HG03442 (cell line): Measurements from ENCODE around the gene TMEM238L.
A peak's percentile ranks its signal among the peaks of the same experiment; 100 is the strongest.
"Not testable (repeated sequence)": the region's sequence is repeated elsewhere in the genome, so short reads cannot be mapped to it uniquely, and the experiment has no call there.

Experiments
- ATAC-seq: cut with Tn5 transposase; IDR thresholded peaks from one replicate; pipeline ENCODE4 v1.9.1; 2021; ENCODE audit warnings: mild to moderate bottlenecking, moderate library complexity; ENCODE audit not compliant: unreplicated experiment

TMEM238L gene

DNA sequence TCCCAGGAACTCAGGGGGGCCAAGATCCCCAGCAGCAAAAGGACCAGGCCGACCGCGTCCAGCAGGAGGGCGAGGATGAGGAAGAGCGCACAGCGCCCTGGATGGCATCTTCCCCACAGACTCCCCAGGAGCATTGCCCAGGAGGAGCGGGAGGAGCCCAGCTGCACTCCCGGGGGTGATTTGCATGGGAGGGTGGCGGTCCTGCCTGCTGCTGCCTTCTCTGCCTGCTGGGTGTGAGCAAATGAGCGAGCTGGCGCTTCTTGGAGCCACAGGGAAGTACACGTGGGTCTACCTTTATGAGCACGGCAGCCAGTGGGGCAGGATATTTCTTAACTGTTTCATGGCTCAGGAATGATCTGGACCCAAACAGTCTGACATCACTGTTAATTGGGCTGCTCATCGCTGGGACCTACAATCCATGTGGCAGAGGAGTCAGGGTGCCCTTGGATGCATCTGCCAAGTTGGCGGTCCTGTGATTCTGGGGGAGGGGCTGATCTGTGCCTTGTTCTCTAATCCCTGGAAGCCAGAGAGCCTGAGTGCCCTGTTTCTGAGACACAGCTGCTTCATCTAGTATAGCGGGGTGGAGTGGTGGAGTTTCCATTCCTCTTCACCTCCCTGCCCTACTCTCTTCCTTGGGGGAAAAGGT is at the start of gene TMEM238L:
Gene TMEM238L, minus strand, starts transcription at position 270 of the 646 bp plus-strand sequence. Its CDS starts 136 bp downstream, at position 134.
- no peak for ATAC-seq

DNA sequence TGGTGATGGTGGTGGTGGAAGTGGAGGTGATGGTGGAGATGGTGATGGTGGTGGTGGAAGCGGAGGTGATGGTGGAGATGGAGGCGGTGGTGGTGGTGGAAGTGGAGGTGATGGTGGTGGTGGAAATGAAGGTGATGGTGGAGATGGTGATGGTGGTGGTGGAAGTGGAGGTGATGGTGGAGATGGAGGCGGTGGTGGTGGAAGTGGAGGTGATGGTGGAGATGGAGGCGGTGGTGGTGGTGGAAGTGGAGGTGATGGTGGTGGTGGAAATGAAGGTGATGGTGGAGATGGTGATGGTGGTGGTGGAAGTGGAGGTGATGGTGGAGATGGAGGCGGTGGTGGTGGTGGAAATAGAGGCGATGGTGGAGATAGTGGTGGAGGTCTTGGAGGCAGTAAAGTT is 42.7 kb upstream of the TMEM238L start:
- not testable (repeated sequence) for ATAC-seq

DNA sequence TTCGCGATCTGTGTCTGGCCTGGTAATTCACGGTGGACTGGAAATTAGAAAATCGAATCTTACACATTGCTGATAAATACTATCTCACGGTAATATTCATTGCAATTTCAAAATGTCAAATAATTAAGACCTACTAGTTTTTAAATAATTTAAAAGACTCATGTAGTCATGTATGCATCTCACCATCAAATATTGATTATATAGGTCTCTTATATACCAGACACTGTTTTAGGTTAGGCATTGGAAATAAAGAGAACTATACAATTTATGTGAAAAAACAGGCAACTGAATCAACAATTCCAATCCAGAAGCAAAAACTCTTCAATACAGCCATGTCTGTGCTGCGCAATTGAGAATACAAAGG is 41.5 kb upstream of the TMEM238L start:
- ATAC-seq: no peak

- peak; percentile 91 for ATAC-seq
Measured at GRCh38 chr17:10844621-10845387, 40.9 kb upstream of the TMEM238L start.

GRCh38 chr17:10843811-10844210 is 39.9 kb upstream of the TMEM238L start:
- no peak for ATAC-seq

- ATAC-seq: no peak
Measured at GRCh38 chr17:10842658-10843057, 38.8 kb upstream of the TMEM238L start.

DNA sequence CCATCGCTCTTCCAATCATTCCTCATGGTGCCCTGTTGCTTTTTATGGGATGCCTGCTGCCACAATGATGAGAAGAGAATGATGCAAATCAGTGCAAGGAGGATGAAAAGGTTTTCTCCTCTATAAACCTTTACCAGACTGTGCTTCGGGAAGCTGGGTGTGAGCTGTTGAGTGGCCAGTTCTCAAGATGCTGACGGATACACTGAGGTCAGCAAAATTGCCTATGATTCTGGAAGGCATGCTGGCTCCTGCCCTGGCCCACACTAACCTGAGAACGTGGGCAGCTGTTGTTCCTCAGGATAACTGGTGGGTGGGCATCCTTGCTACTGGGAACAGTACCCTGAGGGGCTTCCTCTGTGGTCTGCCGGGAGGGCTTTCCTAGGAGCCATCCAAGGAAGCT is 34.8 kb upstream of the TMEM238L start:
- ATAC-seq: no peak

DNA sequence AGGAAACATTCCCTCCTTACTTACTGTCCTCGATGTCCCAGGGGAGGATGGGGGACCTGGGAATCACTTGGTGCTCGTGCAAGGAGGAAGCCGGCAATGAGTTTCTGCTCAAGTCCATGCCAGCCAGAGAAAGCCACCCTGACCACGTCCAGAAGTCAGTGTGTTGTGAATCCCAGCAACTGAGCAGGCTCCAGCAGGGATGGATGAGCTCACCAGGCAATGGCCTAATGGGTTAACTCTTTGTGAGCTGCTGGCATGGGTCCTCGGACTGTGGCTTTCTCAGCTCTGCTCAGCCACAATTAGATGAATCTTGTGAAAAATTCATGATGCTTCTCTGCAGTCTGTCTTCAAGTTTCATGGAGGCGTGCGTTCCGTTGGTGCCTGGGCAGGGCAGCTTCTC is 34.0 kb upstream of the TMEM238L start, which contains the start of gene PIRT:
Gene PIRT, minus strand, starts transcription at position 167 of the 400 bp plus-strand sequence. CDS start 12,442 bp downstream, outside the sequence.
- no peak for ATAC-seq

GRCh38 chr17:10836966-10837590 is 33.2 kb upstream of the TMEM238L start:
- ATAC-seq: no peak

DNA sequence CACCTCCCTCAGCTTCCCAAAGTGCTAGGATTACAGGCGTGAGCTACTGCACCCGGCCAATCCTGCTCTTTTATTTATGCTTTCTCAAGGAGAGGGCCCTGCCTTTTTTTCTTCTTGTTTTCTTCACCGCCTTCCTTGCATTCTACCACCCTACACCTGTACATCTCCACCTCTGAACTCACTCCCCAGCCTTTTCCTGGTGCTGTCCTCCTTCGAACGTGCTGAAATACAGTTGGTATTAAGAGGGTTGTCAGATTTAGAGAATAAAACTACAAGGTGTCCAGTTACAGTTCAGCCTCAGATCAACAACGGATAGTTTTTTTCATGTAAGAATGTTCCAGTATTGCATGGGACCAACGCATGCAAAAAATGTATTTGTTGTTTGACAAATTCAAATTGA is 32.2 kb upstream of the TMEM238L start:
- ATAC-seq: no peak

DNA sequence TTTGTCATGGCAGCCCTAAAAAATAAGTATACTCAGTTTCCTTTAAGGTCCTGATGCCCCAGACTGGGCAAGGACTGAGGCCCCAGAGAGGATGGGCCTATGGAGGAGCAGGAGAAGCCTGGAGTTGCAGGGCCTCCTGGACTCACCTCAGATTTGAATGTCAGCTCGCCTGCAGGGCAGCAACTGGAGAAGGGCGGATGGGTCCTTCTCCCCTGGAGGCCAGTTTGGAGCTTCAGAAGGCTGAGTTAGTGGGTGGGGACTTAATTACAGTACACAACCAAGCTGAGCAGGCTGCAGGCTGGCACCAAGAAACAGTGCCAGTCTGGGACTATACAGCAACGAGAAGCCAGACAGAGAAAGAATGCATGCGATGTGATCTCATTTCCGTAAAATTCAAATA is 27.8 kb upstream of the TMEM238L start:
- ATAC-seq: no peak

DNA sequence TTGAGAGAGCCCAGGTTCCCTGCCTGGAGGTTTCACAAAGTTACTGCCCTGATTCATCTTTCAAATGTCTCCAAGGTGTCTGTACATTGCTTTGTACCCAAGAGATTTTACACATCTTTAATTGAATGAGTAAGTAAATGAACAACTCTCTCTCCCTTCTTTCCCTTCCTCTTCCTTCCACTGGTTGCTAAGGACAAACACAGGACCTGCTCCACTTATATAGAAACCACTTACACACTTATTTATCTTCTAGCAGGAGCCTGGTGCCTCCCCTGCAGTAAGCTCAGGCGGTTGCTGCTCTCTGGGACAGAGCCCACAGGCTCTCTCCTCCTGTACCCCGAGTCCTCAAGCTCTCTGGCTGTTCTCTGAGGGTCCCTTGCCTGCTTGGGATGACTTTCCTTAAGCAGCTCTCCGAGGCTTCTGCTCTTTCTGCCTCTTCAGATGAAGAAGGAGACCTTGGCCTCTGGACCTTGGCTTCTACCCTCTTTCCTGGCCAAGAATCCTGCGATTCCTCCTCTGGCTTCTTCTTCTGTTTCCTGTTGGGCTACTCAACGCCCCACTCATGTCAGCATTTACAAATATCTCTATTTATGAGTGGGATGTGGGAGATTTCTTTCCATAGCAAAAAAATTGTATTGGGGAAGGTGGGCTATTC is 24.1 kb upstream of the TMEM238L start:
- no peak for ATAC-seq

- no peak for ATAC-seq
Measured at GRCh38 chr17:10824874-10825273, 21.0 kb upstream of the TMEM238L start.

- no peak for ATAC-seq
Measured at GRCh38 chr17:10821770-10822169, 17.9 kb upstream of the TMEM238L start.

GRCh38 chr17:10821054-10821453 is 17.2 kb upstream of the TMEM238L start:
- no peak for ATAC-seq

DNA sequence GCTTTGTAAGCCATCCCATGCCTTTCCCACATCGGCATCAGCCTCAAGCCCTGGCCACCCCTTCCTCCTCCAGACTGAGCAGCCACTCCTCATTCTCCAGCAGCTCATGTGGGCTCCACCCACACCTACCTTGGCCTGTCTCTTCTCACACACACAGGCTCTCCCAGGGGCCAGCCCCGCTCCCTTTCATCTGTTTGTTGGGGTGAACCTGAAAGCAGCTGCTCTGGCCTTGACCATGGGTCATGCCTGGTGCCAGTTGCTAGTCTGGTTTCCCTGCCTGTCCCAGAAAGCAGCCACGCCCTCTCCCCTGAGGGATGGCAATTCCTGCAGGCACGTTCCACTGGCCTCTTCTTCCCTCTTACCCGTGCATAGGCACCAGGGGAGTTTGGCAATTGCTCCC is 11.4 kb upstream of the TMEM238L start:
- ATAC-seq: no peak

GRCh38 chr17:10814075-10814474 is 10.2 kb upstream of the TMEM238L start:
- ATAC-seq: no peak

DNA sequence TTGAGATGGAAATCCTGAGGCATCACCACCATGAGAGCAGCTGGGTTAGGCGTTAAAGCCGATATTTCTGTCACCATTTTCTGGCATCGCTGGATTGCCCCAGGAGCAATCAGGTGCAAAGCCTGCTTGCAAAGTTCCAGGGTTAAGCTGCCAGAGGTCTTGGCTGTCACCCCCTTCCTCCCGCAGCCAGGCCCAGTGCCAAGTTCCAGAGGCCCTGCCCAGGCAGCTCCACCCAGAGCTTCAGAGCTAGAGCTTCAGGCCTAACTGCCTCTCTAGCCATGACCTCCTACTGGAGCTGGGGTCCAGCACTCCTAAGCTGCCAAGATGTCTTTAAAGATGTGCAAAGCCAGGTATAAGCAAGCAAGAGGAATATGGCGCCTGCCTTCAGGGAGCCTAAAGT is 8.8 kb upstream of the TMEM238L start:
- no peak for ATAC-seq

DNA sequence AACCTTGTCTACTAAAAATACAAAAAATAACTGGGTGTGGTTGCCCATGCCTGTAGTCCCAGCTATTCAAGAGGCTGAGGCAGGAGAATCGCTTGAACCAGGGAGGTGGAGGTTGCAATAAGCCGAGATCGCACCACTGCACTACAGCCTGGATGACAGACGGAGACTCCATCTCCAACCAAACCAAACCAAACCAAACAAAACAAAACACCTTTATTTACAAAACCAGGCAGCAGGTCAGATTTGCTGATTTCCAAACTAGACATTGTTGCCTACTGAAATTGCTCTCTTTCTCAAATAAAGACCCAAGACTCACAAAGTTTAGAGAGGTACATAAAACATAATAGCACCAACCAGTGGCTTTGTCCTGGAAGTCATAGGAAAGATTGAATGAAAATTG is 5.7 kb upstream of the TMEM238L start:
- ATAC-seq: no peak

DNA sequence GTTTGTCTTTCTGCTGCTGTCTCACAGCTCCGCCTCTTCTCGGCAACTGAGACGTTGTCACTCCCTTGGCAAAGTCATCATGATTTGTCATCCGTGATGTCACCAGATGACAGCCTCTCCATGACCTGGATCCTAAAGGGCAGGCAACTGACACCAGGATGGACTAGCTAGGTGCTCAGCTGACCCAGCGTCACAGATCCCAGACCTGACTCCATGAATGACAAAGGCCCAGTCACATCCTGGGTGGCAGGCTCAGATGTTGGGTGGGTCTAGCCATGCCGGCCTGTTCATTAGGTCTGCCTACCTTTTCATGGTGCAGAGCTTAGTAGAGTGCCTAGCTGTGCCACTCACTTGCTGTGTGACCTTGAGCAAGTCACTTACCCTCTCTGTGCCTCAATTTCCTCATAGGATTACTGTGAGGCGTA is 3.8 kb upstream of the TMEM238L start:
- no peak for ATAC-seq

DNA sequence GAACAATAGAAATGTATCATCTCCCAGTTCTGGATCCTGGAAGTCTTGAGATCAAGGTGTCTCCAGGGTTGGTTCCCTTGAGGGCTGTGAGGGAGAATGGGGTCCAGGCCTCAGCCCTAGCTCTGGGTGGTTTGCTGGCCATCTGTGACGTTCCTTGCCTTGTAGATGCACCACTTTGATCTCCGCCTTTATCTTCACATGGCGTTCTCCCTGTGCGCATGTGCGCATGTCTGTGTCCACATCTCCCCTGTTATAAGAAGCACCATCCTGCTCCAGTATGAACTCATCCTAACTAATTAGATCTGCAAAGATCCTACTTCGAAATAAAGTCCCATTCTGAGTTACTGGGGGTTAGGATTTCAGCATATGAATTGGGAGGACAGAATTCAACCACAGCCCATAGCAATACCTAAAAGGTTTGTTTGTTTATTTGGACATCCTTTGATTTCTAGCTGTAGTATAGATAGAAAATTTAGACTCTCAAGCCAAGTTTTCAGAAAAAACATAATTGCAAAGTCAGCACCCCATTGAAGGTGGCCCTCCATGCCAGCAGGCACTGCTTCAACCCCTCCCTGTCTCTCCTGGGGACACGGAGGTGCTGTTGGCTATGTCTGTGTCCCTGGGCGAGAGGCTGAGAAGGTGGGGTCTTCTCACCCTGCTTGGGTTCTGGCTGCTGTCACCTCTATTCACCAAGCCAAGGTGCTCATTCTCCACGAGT is 2.8 kb upstream of the TMEM238L start:
- ATAC-seq: no peak
